Brain microvascular endothelial cell (primary cell): Measurements from ENCODE around the gene NUMBL.

Experiments used
- DNase-seq: peaks from one replicate; pipeline ENCODE4 v3.0.0-alpha.2; 2020
- H3K27ac ChIP-seq: fragments of 250-450 bp; sonication (Bioruptor Pico); 2 replicates; pipeline ENCODE4 v1.5.1; 2020; ENCODE audit warnings: mild to moderate bottlenecking, moderate library complexity
- H3K27me3 ChIP-seq: fragments of 250-450 bp; sonication (Bioruptor Pico); replicated peaks from 2 replicates; pipeline ENCODE4 v1.5.1; 2020; ENCODE audit warnings: mild to moderate bottlenecking
- H3K36me3 ChIP-seq: fragments of 250-450 bp; sonication (Bioruptor Pico); replicated peaks from 2 replicates; pipeline ENCODE4 v1.5.1; 2020; ENCODE audit warnings: mild to moderate bottlenecking
- H3K4me3 ChIP-seq: 2 replicates; pipeline ENCODE4 v1.5.1; 2011; ENCODE audit warnings: low read depth, mild to moderate bottlenecking, control low read depth, low read length, moderate library complexity
- CTCF ChIP-seq: IDR thresholded peaks from 2 replicates; pipeline ENCODE4 v1.5.1; 2011; ENCODE audit warnings: low read depth, mild to moderate bottlenecking, moderate library complexity, low read length, control low read depth, inconsistent platforms; ENCODE audit errors: missing control alignments
- in situ Hi-C: cut with HindIII; loops from 2 replicates; pipeline ENCODE4 v1.10.0; 2017; ENCODE audit warnings: low sequenced_read_pairs, low pct_ligation_motif_present

NUMBL gene

GRCh38 chr19:40677156-40677555 lies 13.3 kb downstream of the NUMBL start:
- in situ Hi-C loops: no loop called here
- no peak for TF ChIP-seq CTCF
- DNase-seq: no peak
- Histone ChIP-seq H3K27ac (no peak overlapping the region), H3K36me3 (peaks cover 59% of the 10 kb centered on the region), H3K27me3 (no peaks in the 10 kb centered on the region), H3K4me3 (no peak overlapping the region)

- no peak for TF ChIP-seq CTCF
- no peak for DNase-seq
- no peak overlapping the region for H3K4me3 ChIP-seq
- peaks cover 66% of the 10 kb centered on the region for H3K36me3 ChIP-seq
- in situ Hi-C loops: no loop called here
- H3K27me3 ChIP-seq: no peaks in the 10 kb centered on the region
- H3K27ac ChIP-seq: no peak overlapping the region
Observed at GRCh38 chr19:40674291-40674690, 16.2 kb downstream of the NUMBL start.

GRCh38 chr19:40673397-40673796 lies 17.1 kb downstream of the NUMBL start:
- no peak for DNase-seq
- no peak overlapping the region for H3K4me3 ChIP-seq
- no peak overlapping the region for H3K27ac ChIP-seq
- in situ Hi-C loops: no loop called here
- H3K27me3 ChIP-seq: no peaks in the 10 kb centered on the region
- H3K36me3 ChIP-seq: peaks cover 67% of the 10 kb centered on the region
- TF ChIP-seq CTCF: no peak

- DNase-seq: no peak
- Histone ChIP-seq H3K36me3 (peaks cover 68% of the 10 kb centered on the region), H3K4me3 (no peak overlapping the region), H3K27me3 (no peaks in the 10 kb centered on the region), H3K27ac (no peak overlapping the region)
- in situ Hi-C loops: no loop called here
- TF ChIP-seq CTCF: no peak
Observed at GRCh38 chr19:40672573-40673299, 17.7 kb downstream of the NUMBL start.

- H3K36me3 ChIP-seq: peaks cover 70% of the 10 kb centered on the region
- no peaks in the 10 kb centered on the region for H3K27me3 ChIP-seq
- DNase-seq: no peak
- no peak for TF ChIP-seq CTCF
- no peak overlapping the region for H3K27ac ChIP-seq
- no peak overlapping the region for H3K4me3 ChIP-seq
- in situ Hi-C loops: no loop called here
Observed at GRCh38 chr19:40672038-40672437, 18.4 kb downstream of the NUMBL start.

GRCh38 chr19:40671404-40671803 lies 19.0 kb downstream of the NUMBL start:
- Histone ChIP-seq H3K27ac (no peak overlapping the region), H3K36me3 (peaks cover 70% of the 10 kb centered on the region), H3K27me3 (no peaks in the 10 kb centered on the region), H3K4me3 (no peak overlapping the region)
- no peak for DNase-seq
- no peak for TF ChIP-seq CTCF
- in situ Hi-C loops: no loop called here
